Liver (tissue), 9 donors: ENCODE measurements around the gene B3GAT1. TPM values are rescaled to one million over a fixed set of nuclear protein-coding genes. Genes with fewer than 3 reads are reported as not detected.

Experiments used
- DNase-seq: peaks from one replicate; pipeline ENCODE4 v3.0.0-alpha.2; 2017; ENCODE audit warnings: low spot score
- H3K27ac ChIP-seq, 2 donors: one replicate each; pipeline ENCODE4 v1.7.0; 2013; ENCODE audit warnings: inconsistent platforms in 2 of 2, low read length in 2 of 2, control low read depth in 1 of 2, low read depth in 1 of 2, mild to moderate bottlenecking in 1 of 2
- H3K27me3 ChIP-seq, 4 donors: one replicate each; pipeline versions ENCODE4 v1.6.1 to v1.7.0; 2013; ENCODE audit warnings: low read length in 3 of 4, inconsistent platforms in 1 of 4, mild to moderate bottlenecking in 1 of 4, moderate library complexity in 1 of 4; ENCODE audit not compliant: control insufficient read depth in 4 of 4, insufficient read depth in 4 of 4
- H3K36me3 ChIP-seq, 4 donors: one replicate each; pipeline versions ENCODE4 v1.6.1 to v1.7.0; 2013; ENCODE audit warnings: low read length in 3 of 4, mild to moderate bottlenecking in 3 of 4, low read depth in 1 of 4, moderate library complexity in 1 of 4; ENCODE audit not compliant: control insufficient read depth in 4 of 4, insufficient read depth in 3 of 4
- H3K4me1 ChIP-seq, 4 donors: one replicate each; pipeline versions ENCODE4 v1.6.1 to v1.7.0; 2013; ENCODE audit warnings: low read length in 3 of 4, mild to moderate bottlenecking in 3 of 4, moderate library complexity in 1 of 4; ENCODE audit not compliant: control insufficient read depth in 4 of 4, insufficient read depth in 4 of 4
- H3K4me3 ChIP-seq, 3 donors: one replicate each; pipeline versions ENCODE4 v1.6.1 to v1.7.0; 2013; ENCODE audit warnings: low read length in 3 of 3, control low read depth in 1 of 3, low read depth in 1 of 3, mild to moderate bottlenecking in 1 of 3
- H3K9ac ChIP-seq, 2 donors: one replicate each; pipeline ENCODE4 v1.7.0; 2013; ENCODE audit warnings: low read length in 2 of 2, mild to moderate bottlenecking in 2 of 2, moderate library complexity in 2 of 2, control low read depth in 1 of 2, low read depth in 1 of 2
- H3K9me3 ChIP-seq, 4 donors: one replicate each; pipeline versions ENCODE4 v1.6.1 to v1.7.0; 2013; ENCODE audit warnings: low read length in 3 of 4; ENCODE audit not compliant: control insufficient read depth in 4 of 4
- EGR1 ChIP-seq, 2 donors: IDR thresholded peaks; 2 replicates each; pipeline ENCODE4 v1.6.1; 2016 to 2018; ENCODE audit warnings: antibody characterized with exemption in 2 of 2, low read depth in 2 of 2
- FOXA1 ChIP-seq: IDR thresholded peaks from 2 replicates; pipeline ENCODE4 v1.6.1; 2016; ENCODE audit warnings: antibody characterized with exemption
- FOXA2 ChIP-seq: IDR thresholded peaks from 2 replicates; pipeline ENCODE4 v1.6.1; 2016; ENCODE audit warnings: antibody characterized with exemption
- GABPA ChIP-seq, 2 donors: IDR thresholded peaks in 1 of 2; conservative IDR thresholded peaks in 1 of 2; 2 replicates each; pipeline ENCODE4 v1.6.1; 2016; ENCODE audit warnings: antibody characterized with exemption in 2 of 2, mild to moderate bottlenecking in 1 of 2, moderate library complexity in 1 of 2
- HNF4A ChIP-seq, 2 donors: conservative IDR thresholded peaks; 2 replicates each; pipeline ENCODE4 v1.6.1; 2016; ENCODE audit warnings: antibody characterized with exemption in 2 of 2, mild to moderate bottlenecking in 2 of 2
- HNF4G ChIP-seq: IDR thresholded peaks from 2 replicates; pipeline ENCODE4 v1.6.1; 2016; ENCODE audit warnings: antibody characterized with exemption
- JUND ChIP-seq, 2 donors: IDR thresholded peaks; 2 replicates each; pipeline ENCODE4 v1.6.1; 2016; ENCODE audit warnings: antibody characterized with exemption in 2 of 2
- NR2F2 ChIP-seq: IDR thresholded peaks from 2 replicates; pipeline ENCODE4 v1.6.1; 2016; ENCODE audit warnings: antibody characterized with exemption
- RAD21 ChIP-seq, 2 donors: IDR thresholded peaks; 2 replicates each; pipeline ENCODE4 v1.6.1; 2016; ENCODE audit warnings: antibody characterized with exemption in 2 of 2, mild to moderate bottlenecking in 2 of 2
- RXRA ChIP-seq, 2 donors: IDR thresholded peaks; 2 replicates each; pipeline ENCODE4 v1.6.1; 2017 to 2018; ENCODE audit warnings: antibody characterized with exemption in 2 of 2, mild to moderate bottlenecking in 1 of 2
- SP1 ChIP-seq: IDR thresholded peaks from 2 replicates; pipeline ENCODE4 v1.6.1; 2018; ENCODE audit warnings: antibody characterized with exemption, mild to moderate bottlenecking
- TAF1 ChIP-seq: conservative IDR thresholded peaks from 2 replicates; pipeline ENCODE4 v1.6.1; 2016; ENCODE audit warnings: antibody characterized with exemption, mild to moderate bottlenecking
- WGBS: extraction: QIAGEN DNeasy Blood & Tissue Kit; methylation state at CpG from one replicate; pipeline ENCODE4 v1.1.7; 2013; 5-methylcytosine and 5-hydroxymethylcytosine counted together
- polyA plus RNA-seq, 2 donors: library from polyadenylated mRNA; stranded (reverse) in 1 of 2; unstranded in 1 of 2; fragments of 200-250 nt in 1 of 2; fragments of >200 nt in 1 of 2; fragmentation: Nextera tagmentation in 1 of 2; extraction: Ambion mirVana in 1 of 2; gene quantifications; one replicate each; pipeline versions ENCODE4 v1.2.1 to v1.2.3, GENCODE V29; 2013 to 2015
- total RNA-seq, 2 donors: library from RNA; depleted of rRNA; stranded (reverse); fragments of >200 nt; gene quantifications; one replicate each; pipeline ENCODE4 v1.2.3, GENCODE V29; 2014
- TF ChIP-seq, protein P1 (sequence below): IDR thresholded peaks from 2 replicates; pipeline ENCODE4 v1.6.1; 2016; ENCODE audit warnings: antibody characterized with exemption
- TF ChIP-seq, protein P2 (sequence below): IDR thresholded peaks from 2 replicates; pipeline ENCODE4 v1.6.1; 2016; ENCODE audit warnings: antibody characterized with exemption, mild to moderate bottlenecking
- TF ChIP-seq, protein P3 (sequence below): IDR thresholded peaks from 2 replicates; pipeline ENCODE4 v1.6.1; 2016; ENCODE audit warnings: antibody characterized with exemption
- TF ChIP-seq, protein P4 (sequence below): fragments of 150-350 bp; IDR thresholded peaks from 2 replicates; pipeline ENCODE4 v1.5.1; 2017; ENCODE audit warnings: improper control_type of control experiment, low read depth, low read length; ENCODE audit not compliant: missing input control
- TF ChIP-seq, protein P5 (sequence below): IDR thresholded peaks from 2 replicates; pipeline ENCODE4 v1.6.1; 2016; ENCODE audit warnings: antibody characterized with exemption
- donor health status: healthy.
- donor health status: healthy.
- donor health status: healthy.
- donor health status: healthy.
- donor health status: healthy.

The B3GAT1 gene
- total and polyA plus RNA-seq, 4 donors, result 0.13 to 6.6 (median 0.25) TPM; not detected in 1

DNA sequence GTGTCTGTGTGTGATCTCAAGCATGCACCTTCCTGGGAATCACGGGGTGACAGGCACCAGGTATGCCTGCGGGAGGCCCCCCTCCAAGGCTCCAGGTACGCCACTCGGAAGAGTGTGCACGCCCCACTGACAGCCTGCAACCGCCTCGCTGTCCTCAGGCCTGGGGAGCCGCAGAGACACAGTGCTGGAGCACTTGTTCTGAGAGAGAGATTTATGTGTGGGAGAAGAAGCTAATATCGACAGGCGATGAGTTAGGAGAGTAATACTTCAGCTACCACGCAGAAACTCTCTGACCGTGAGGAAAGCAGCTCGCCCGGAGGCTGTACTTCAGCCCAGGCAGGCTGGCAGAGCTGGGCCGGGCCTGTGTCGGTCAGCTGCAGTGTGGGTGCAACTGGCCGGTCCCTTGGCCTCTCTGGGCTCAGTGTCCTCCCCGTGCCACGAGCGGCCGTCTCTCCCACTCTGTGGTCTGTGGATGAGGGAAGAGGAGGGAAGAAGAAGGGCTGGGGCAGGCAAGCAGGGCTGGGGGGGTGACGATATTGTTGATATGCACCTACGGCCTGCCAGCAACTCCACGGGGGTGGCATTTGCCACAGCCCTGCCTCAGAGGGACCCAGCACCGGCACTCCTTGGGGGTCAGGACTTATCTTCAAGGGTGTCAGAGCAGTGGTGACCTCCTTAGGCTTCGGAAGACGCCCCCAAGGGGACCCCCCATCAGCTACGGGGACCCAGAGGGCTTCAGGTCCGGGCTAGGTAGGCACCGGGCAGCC, 7.3 kb downstream of the B3GAT1 start:
- Histone ChIP-seq H3K9me3 (no peaks in the 10 kb centered on the region), H3K4me3 (no peak overlapping the region), H3K4me1 (peaks cover 5 to 24% (median 15%) of the 10 kb centered on the region in 4 donors), H3K9ac (no peak overlapping the region), H3K27me3 (no peaks in the 10 kb centered on the region), H3K27ac (no peak overlapping the region), H3K36me3 (no peaks in the 10 kb centered on the region)
- 92% methylated on average over 30 of the region's 30 CpGs for WGBS
- DNase-seq, result no peak
- TF ChIP-seq, protein P1, sequence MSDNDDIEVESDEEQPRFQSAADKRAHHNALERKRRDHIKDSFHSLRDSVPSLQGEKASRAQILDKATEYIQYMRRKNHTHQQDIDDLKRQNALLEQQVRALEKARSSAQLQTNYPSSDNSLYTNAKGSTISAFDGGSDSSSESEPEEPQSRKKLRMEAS, result no peak
- TF ChIP-seq, protein P2, sequence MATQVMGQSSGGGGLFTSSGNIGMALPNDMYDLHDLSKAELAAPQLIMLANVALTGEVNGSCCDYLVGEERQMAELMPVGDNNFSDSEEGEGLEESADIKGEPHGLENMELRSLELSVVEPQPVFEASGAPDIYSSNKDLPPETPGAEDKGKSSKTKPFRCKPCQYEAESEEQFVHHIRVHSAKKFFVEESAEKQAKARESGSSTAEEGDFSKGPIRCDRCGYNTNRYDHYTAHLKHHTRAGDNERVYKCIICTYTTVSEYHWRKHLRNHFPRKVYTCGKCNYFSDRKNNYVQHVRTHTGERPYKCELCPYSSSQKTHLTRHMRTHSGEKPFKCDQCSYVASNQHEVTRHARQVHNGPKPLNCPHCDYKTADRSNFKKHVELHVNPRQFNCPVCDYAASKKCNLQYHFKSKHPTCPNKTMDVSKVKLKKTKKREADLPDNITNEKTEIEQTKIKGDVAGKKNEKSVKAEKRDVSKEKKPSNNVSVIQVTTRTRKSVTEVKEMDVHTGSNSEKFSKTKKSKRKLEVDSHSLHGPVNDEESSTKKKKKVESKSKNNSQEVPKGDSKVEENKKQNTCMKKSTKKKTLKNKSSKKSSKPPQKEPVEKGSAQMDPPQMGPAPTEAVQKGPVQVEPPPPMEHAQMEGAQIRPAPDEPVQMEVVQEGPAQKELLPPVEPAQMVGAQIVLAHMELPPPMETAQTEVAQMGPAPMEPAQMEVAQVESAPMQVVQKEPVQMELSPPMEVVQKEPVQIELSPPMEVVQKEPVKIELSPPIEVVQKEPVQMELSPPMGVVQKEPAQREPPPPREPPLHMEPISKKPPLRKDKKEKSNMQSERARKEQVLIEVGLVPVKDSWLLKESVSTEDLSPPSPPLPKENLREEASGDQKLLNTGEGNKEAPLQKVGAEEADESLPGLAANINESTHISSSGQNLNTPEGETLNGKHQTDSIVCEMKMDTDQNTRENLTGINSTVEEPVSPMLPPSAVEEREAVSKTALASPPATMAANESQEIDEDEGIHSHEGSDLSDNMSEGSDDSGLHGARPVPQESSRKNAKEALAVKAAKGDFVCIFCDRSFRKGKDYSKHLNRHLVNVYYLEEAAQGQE, result no peak
- TF ChIP-seq RXRA (IDR thresholded peaks at IDR 0.05) (no peak), GABPA (IDR thresholded peaks at IDR 0.05 in 1 of 2, conservative IDR thresholded peaks at IDR 0.05 in 1 of 2) (no peak), JUND (IDR thresholded peaks at IDR 0.05) (no peak), HNF4A (conservative IDR thresholded peaks at IDR 0.05) (no peak), NR2F2 (no peak), FOXA2 (no peak), SP1 (no peak), TAF1 (no peak)
- TF ChIP-seq, protein P3, sequence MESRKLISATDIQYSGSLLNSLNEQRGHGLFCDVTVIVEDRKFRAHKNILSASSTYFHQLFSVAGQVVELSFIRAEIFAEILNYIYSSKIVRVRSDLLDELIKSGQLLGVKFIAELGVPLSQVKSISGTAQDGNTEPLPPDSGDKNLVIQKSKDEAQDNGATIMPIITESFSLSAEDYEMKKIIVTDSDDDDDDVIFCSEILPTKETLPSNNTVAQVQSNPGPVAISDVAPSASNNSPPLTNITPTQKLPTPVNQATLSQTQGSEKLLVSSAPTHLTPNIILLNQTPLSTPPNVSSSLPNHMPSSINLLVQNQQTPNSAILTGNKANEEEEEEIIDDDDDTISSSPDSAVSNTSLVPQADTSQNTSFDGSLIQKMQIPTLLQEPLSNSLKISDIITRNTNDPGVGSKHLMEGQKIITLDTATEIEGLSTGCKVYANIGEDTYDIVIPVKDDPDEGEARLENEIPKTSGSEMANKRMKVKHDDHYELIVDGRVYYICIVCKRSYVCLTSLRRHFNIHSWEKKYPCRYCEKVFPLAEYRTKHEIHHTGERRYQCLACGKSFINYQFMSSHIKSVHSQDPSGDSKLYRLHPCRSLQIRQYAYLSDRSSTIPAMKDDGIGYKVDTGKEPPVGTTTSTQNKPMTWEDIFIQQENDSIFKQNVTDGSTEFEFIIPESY, result no peak

DNA sequence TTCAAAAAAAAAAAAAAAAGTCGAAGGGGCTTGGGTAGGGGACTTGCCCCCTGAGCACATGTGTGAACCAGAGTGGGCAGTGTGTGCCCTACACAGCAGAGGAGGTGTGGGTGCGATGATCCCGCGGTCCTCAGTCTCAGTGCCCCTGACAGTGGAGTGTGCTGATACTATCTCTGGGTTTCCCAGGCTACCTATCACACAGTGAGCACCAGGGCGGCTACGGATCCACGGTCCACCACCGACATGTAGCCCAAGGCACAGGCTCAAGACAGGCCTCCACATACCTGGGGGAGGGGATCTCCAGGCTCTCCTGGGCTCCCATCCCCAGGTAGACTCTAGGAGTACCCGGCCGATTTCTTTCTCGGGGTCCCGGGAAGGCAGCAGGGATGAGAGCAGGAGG, 9.1 kb downstream of the B3GAT1 start:
- Histone ChIP-seq H3K9ac (no peak overlapping the region), H3K9me3 (no peaks in the 10 kb centered on the region), H3K27me3 (no peaks in the 10 kb centered on the region), H3K4me3 (no peak overlapping the region), H3K36me3 (no peaks in the 10 kb centered on the region), H3K4me1 (peaks cover 12 to 34% (median 27%) of the 10 kb centered on the region in 4 donors), H3K27ac (no peak overlapping the region)
- no peak for DNase-seq
- WGBS, result 85% methylated on average over 12 of the region's 12 CpGs
- TF ChIP-seq NR2F2 (no peak), JUND (IDR thresholded peaks at IDR 0.05) (no peak), SP1 (no peak), FOXA1 (no peak), FOXA2 (no peak), HNF4G (no peak), HNF4A (conservative IDR thresholded peaks at IDR 0.05) (no peak), GABPA (IDR thresholded peaks at IDR 0.05 in 1 of 2, conservative IDR thresholded peaks at IDR 0.05 in 1 of 2) (no peak), EGR1 (IDR thresholded peaks at IDR 0.05; ENCODE audit: low read depth in 2 of 2) (no peak), RAD21 (IDR thresholded peaks at IDR 0.05) (no peak)
- TF ChIP-seq, protein P1, result no peak
- TF ChIP-seq, protein P4, sequence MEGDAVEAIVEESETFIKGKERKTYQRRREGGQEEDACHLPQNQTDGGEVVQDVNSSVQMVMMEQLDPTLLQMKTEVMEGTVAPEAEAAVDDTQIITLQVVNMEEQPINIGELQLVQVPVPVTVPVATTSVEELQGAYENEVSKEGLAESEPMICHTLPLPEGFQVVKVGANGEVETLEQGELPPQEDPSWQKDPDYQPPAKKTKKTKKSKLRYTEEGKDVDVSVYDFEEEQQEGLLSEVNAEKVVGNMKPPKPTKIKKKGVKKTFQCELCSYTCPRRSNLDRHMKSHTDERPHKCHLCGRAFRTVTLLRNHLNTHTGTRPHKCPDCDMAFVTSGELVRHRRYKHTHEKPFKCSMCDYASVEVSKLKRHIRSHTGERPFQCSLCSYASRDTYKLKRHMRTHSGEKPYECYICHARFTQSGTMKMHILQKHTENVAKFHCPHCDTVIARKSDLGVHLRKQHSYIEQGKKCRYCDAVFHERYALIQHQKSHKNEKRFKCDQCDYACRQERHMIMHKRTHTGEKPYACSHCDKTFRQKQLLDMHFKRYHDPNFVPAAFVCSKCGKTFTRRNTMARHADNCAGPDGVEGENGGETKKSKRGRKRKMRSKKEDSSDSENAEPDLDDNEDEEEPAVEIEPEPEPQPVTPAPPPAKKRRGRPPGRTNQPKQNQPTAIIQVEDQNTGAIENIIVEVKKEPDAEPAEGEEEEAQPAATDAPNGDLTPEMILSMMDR, result no peak
- TF ChIP-seq, protein P3, result no peak
- TF ChIP-seq, protein P5, sequence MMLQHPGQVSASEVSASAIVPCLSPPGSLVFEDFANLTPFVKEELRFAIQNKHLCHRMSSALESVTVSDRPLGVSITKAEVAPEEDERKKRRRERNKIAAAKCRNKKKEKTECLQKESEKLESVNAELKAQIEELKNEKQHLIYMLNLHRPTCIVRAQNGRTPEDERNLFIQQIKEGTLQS, result no peak
